ENCODE results near the gene OR2AE1. TPM values are rescaled to one million over a fixed set of nuclear protein-coding genes. Genes with fewer than 3 reads are reported as not detected.

Gene OR2AE1
- total and polyA plus RNA-seq, 2 of the 13 experiments (the other 11 are each of a cell fraction or from before 2014, with no cell fraction given): not detected

DNA sequence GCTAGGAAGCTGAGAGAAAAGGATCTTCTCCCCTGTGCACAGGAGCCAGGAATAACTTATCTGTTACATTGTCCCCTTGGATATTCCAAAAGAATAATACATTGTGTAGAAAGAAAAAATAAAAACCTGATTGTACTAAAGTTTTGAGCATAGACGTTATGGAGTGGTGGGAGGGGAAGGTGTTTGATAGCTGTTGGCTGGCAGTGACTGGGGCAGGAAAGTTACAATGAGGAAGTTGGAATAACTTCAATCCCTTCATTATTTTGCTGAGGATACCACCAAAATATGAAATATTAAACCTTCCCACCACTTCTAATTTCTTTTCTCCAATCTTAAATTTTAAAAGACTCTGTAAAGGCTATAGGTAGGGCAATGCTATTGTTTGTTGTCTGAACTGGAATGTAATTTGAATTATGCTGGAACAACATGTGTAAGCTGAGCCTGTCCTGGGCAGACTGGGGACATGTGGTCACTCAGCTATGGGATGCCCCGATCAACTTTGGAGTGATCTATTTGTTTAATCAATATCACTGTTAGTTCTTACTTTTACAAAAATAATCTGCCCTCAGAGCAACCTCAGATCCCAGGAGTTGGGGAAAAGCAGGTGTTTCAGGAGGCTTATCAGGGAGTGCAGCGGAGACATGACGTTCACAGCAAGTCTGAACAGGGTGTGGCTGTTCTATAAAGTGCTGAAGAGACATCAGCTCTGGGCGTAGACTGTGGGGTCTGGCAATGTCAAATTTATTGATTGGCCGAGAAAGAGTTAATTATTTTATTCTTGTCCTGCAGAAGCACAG, 28.2 kb downstream of the OR2AE1 start:
- FAIRE-seq (no peak), DNase-seq (ENCODE audit: low spot score) (no peak), ATAC-seq (no peak)
- Histone ChIP-seq H3K4me3 (replicated peaks in 1 of 3; ENCODE audit: insufficient read depth in 1 of 3, low read depth in 2 of 3, low read length in 3 of 3) (no peak overlapping the region), H3K36me3 (replicated peaks in 1 of 2; ENCODE audit: control insufficient read depth in 1 of 2, insufficient read depth in 2 of 2, low read length in 2 of 2) (no peaks in the 10 kb centered on the region), H3K9me3 (ENCODE audit: low read length) (no peaks in the 10 kb centered on the region), H4K20me1 (ENCODE audit: insufficient read depth, low read length) (no peaks in the 10 kb centered on the region), H3K4me2 (ENCODE audit: low read depth, low read length) (no peak overlapping the region), H3K79me2 (ENCODE audit: insufficient read depth, low read length) (no peaks in the 10 kb centered on the region), H3K9ac (ENCODE audit: insufficient read depth, low read depth, low read length) (no peak overlapping the region), H3K4me1 (ENCODE audit: insufficient read depth, low read length) (peaks cover 10% of the 10 kb centered on the region), H3K27ac (ENCODE audit: extremely low read length, insufficient read depth, low read length) (no peak overlapping the region), H2AFZ (ENCODE audit: low read length) (no peak overlapping the region), H3K27me3 (ENCODE audit: control insufficient read depth in 1 of 2, insufficient read depth in 2 of 2, low read length in 2 of 2) (no peaks in the 10 kb centered on the region)
- TF ChIP-seq, protein P1, sequence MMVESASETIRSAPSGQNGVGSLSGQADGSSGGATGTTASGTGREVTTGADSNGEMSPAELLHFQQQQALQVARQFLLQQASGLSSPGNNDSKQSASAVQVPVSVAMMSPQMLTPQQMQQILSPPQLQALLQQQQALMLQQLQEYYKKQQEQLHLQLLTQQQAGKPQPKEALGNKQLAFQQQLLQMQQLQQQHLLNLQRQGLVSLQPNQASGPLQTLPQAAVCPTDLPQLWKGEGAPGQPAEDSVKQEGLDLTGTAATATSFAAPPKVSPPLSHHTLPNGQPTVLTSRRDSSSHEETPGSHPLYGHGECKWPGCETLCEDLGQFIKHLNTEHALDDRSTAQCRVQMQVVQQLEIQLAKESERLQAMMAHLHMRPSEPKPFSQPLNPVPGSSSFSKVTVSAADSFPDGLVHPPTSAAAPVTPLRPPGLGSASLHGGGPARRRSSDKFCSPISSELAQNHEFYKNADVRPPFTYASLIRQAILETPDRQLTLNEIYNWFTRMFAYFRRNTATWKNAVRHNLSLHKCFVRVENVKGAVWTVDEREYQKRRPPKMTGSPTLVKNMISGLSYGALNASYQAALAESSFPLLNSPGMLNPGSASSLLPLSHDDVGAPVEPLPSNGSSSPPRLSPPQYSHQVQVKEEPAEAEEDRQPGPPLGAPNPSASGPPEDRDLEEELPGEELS (CRISPR knock-in tag; IDR thresholded peaks at IDR 0.05): no peak
- TF ChIP-seq KDM1A (CRISPR knock-in tag; IDR thresholded peaks at IDR 0.05) (no peak), FOXA1 (IDR thresholded peaks at IDR 0.05) (no peak), FOXA1 (CRISPR knock-in tag; IDR thresholded peaks at IDR 0.05) (no peak), ZFX (CRISPR knock-in tag; IDR thresholded peaks at IDR 0.05; ENCODE audit: low read depth) (no peak), TBL1XR1 (IDR thresholded peaks at IDR 0.05; ENCODE audit: borderline replicate concordance, low read length, partially characterized antibody) (no peak), POLR2AphosphoS5 (IDR thresholded peaks at IDR 0.05; ENCODE audit: low read depth, low read length) (no peak), NKX3-1 (CRISPR knock-in tag; IDR thresholded peaks at IDR 0.05) (no peak)
- TF ChIP-seq, protein P2, sequence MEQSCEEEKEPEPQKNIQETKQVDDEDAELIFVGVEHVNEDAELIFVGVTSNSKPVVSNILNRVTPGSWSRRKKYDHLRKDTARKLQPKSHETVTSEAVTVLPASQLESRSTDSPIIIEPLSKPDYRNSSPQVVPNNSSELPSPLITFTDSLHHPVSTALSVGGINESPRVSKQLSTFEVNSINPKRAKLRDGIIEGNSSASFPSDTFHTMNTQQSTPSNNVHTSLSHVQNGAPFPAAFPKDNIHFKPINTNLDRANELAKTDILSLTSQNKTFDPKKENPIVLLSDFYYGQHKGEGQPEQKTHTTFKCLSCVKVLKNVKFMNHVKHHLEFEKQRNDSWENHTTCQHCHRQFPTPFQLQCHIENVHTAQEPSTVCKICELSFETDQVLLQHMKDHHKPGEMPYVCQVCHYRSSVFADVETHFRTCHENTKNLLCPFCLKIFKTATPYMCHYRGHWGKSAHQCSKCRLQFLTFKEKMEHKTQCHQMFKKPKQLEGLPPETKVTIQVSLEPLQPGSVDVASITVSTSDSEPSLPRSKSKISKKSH (CRISPR knock-in tag; IDR thresholded peaks at IDR 0.05; ENCODE audit: borderline replicate concordance): no peak
- TF ChIP-seq, protein P3, sequence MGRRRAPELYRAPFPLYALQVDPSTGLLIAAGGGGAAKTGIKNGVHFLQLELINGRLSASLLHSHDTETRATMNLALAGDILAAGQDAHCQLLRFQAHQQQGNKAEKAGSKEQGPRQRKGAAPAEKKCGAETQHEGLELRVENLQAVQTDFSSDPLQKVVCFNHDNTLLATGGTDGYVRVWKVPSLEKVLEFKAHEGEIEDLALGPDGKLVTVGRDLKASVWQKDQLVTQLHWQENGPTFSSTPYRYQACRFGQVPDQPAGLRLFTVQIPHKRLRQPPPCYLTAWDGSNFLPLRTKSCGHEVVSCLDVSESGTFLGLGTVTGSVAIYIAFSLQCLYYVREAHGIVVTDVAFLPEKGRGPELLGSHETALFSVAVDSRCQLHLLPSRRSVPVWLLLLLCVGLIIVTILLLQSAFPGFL (CRISPR knock-in tag; IDR thresholded peaks at IDR 0.05): no peak
- WGBS (ENCODE audit: low lambda C conversion rate): 81% methylated on average over 6 of the region's 6 CpGs
- in situ Hi-C loops (cut with HindIII; ENCODE audit: extremely low pct_ligation_motif_present, low pct_unique_long_range_greater_than_20kb) (no loop called here), intact Hi-C loops (cut with micrococcal nuclease; ENCODE audit: unreplicated experiment) (no loop called here)
- POLR2A ChIA-PET: no interaction called here
- CTCF ChIA-PET (ENCODE audit: low intra/inter-chr PET ratio, low total read pairs): no interaction called here
- BruUV-seq (replicated peaks): no TSS peak
